ENCODE measurements around the gene B3GLCT.

DNA sequence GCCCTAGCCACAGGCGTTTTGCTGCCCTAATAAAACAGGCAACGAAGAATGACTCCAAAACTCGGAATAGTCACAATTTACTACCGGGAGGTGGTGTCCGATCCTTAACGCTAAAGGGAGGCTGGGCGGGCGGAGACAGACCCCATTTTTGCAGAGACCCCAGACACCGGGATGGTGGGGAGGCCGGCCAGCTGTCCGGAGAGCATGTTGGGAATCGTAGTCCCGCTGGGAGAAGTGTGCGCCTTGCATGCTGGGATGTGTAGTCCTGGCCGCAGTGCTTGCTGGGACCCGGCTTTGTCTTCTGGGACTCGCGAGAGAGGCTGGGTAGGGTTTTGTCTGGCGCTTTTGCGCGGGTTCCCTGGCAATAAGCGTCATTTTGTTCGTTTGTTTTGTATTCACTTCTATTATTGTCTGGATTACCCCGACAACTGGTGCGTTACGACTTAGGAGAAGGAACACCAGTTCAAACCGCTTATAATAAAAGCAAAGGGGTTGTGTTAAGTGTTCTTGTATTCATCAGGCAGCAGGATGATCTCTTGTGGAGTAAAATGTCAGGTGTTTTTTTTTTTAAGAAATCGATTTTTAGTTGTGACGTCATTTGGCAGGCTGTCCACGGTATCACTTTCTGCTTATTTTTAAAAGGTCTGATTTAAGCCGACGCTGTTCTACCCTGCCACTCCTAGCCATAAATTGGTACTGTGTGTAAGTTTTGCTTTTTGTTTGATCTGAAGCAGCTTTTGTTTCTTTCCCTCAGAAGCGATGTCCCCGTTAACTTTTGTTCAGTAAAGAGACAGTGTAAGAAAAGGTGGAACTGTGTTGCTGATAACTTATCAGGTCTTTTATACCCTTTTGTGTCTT is 37.4 kb upstream of the B3GLCT start:
- TF ChIP-seq EZH2 (IDR thresholded peaks at IDR 0.05; ENCODE audit: low read depth, unreplicated experiment) (no peak), POLR2AphosphoS5 (IDR thresholded peaks at IDR 0.05; ENCODE audit: low read depth) (peak; percentile 59; the same call in 1 of the 2 replicates)
- TF ChIP-seq, protein P1, sequence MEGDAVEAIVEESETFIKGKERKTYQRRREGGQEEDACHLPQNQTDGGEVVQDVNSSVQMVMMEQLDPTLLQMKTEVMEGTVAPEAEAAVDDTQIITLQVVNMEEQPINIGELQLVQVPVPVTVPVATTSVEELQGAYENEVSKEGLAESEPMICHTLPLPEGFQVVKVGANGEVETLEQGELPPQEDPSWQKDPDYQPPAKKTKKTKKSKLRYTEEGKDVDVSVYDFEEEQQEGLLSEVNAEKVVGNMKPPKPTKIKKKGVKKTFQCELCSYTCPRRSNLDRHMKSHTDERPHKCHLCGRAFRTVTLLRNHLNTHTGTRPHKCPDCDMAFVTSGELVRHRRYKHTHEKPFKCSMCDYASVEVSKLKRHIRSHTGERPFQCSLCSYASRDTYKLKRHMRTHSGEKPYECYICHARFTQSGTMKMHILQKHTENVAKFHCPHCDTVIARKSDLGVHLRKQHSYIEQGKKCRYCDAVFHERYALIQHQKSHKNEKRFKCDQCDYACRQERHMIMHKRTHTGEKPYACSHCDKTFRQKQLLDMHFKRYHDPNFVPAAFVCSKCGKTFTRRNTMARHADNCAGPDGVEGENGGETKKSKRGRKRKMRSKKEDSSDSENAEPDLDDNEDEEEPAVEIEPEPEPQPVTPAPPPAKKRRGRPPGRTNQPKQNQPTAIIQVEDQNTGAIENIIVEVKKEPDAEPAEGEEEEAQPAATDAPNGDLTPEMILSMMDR (conservative IDR thresholded peaks at IDR 0.05; ENCODE audit: low read depth in 2 of 2) = no peak
